ENCODE data around the gene TNFSF11.

GRCh38 chr13:42654722-42655121 lies 80.8 kb downstream of the TNFSF11 start:
- TF ChIP-seq CTCF (IDR thresholded peaks at IDR 0.05) = no peak
- no peak for TF ChIP-seq ZFX (IDR thresholded peaks at IDR 0.05; ENCODE audit: borderline replicate concordance)

Data from 22Rv1 (cell line).